Measurements from ENCODE around the gene SLC35F1.

SLC35F1 gene

DNA sequence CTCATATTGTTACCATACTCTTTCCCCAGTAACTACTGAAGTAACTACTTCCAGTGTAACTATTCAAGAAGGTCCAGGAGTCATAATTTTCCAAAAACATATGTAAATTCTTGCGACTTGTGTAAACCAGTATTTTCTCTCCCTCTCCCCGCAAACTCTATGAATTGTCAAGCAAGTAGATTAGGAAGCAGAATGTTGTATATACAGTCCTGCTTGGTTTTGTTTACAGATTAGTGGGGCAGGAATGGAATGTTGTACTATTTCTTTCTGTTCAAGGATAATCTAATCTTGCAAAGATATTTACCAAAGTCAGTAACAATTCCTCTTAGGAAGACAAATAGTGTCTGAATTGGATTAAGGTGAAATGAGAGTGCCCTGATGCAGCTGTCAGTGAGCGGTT is 406.1 kb downstream of the SLC35F1 start:
- no peaks in the 10 kb centered on the region for H3K4me1 Mint-ChIP-seq
- no peaks in the 10 kb centered on the region for H3K27me3 Mint-ChIP-seq
- DNase-seq = no peak
- no peaks in the 10 kb centered on the region for H3K36me3 Mint-ChIP-seq
- CTCF ChIA-PET = no interaction called here
- H3K4me3 Mint-ChIP-seq = no peak overlapping the region
- no peaks in the 10 kb centered on the region for H3K9me3 Mint-ChIP-seq
- H3K27ac Mint-ChIP-seq = no peak overlapping the region

DNA sequence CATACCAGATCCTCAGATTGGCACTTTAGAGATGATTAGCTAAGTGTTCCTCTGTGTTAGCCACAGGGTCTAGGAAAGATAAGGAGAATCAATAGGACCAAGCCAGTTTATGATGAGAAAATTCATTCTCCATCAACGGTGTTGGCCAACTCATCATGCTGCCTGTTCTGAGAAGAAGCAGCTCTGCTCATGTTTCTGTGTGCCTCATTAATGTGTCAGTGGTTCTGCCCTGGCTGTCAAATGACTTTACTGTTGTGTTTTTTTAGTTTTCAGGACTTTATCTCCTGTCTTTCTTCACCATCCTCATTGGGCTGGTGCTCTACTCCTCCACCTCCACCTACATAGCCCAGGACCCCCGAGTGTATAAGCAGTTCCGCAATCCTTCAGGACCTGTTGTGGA is 406.7 kb downstream of the SLC35F1 start:
- H3K27ac Mint-ChIP-seq = no peak overlapping the region
- no peak for DNase-seq
- H3K4me1 Mint-ChIP-seq = no peaks in the 10 kb centered on the region
- no peaks in the 10 kb centered on the region for H3K9me3 Mint-ChIP-seq
- no peak overlapping the region for H3K4me3 Mint-ChIP-seq
- CTCF ChIA-PET = no interaction called here
- H3K27me3 Mint-ChIP-seq = no peaks in the 10 kb centered on the region
- H3K36me3 Mint-ChIP-seq = no peaks in the 10 kb centered on the region

DNA sequence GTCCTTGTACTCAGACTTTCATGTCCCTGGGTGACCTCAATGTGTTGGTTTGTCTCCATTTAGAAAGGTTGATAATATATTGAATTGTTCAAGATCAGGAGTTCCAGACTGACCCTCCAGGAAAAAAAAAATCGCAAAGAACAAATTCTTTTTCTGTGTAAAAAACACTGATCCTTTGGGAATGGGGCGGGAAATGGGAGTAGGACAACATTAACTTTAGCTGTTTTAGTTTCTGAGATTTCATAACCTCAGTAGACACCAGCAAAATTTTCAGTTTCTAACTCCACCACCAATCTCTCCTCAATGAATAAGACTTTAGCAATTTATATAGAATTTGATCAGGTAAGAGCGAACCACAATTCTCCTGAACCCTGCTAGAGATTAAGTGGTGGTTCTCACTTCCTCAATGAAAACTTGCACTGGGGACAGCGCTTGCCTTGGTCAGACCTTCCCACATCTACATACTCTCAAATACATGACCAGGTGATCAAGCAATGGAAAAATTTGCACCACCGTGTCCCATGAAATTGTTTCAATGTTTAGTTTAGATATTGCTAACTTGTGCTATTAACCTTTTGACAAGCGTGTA is 409.8 kb downstream of the SLC35F1 start:
- H3K36me3 Mint-ChIP-seq = no peaks in the 10 kb centered on the region
- H3K27ac Mint-ChIP-seq = no peak overlapping the region
- CTCF ChIA-PET = no interaction called here
- H3K4me3 Mint-ChIP-seq = no peak overlapping the region
- no peaks in the 10 kb centered on the region for H3K4me1 Mint-ChIP-seq
- H3K9me3 Mint-ChIP-seq = no peaks in the 10 kb centered on the region
- peaks cover 4% of the 10 kb centered on the region for H3K27me3 Mint-ChIP-seq
- DNase-seq = no peak

DNA sequence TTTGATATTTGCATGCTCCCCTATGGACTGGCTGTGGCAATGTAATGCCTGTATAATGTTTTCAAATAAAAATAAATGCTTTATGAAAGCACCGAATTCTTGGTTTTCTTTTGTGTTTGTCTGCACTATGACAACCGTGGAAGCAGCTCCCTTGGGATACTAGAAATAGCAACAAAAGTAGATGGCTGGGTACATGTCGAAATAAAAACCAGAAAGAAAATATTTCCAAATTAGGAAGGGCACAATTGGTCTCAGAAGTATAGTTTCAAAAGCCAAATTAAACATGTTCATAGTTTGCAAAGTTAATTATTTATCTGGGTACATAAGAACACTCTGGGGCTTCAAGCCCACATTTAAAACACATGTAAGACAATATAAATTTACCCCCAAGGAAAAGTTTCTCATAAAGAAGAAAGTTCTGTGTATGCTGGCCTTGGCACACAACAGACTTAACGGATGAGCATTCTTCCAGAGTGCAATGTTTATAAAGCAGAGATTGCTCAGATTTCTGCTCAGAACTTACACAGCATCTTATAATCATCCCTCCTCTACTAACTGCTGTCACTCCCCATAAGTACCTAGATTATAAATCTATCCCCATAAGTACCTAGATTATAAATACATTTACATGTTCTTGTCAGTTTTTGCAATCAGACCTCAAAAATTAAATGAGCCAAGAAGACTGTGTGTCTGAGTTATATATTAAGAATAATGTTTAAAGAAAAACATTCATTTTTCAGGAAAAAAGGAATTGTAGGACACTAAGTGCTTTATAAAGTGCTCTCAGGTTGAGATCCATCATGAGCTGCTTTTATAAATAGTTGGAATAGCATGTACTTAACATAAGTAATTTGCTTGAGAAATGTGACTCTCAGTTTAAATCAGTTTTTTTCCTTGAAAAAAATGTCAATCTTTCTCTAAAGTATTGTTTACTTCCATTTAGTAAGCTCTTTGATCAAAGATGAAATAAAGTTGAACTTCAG is 410.8 kb downstream of the SLC35F1 start:
- Mint-ChIP-seq H3K9me3 (no peaks in the 10 kb centered on the region), H3K27ac (no peak overlapping the region), H3K4me1 (no peaks in the 10 kb centered on the region), H3K27me3 (peaks cover 4% of the 10 kb centered on the region), H3K4me3 (no peak overlapping the region), H3K36me3 (no peaks in the 10 kb centered on the region)
- DNase-seq = no peak
- CTCF ChIA-PET = no interaction called here

DNA sequence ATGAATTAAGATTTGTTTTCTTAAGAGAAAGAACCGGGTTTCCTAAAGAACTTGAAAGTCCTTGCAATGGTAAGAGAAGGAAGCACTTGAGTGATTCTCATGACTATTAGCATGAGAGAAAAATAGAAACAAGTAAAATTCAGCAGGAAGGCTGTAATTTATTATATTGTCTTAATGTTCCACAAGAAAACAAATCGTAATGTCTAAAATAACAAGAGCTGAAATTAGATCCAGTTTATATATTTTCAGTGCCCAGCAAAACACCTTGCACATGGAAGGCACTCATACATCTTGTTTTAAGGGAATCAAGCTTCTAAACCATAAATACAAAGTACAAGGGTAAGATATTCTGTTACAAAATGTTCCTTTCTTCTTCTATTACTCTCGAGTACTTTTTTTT is 411.6 kb downstream of the SLC35F1 start:
- Mint-ChIP-seq H3K4me3 (no peak overlapping the region), H3K36me3 (no peaks in the 10 kb centered on the region), H3K9me3 (no peaks in the 10 kb centered on the region), H3K27ac (no peak overlapping the region), H3K4me1 (no peaks in the 10 kb centered on the region), H3K27me3 (peaks cover 4% of the 10 kb centered on the region)
- no peak for DNase-seq
- CTCF ChIA-PET = no interaction called here

DNA sequence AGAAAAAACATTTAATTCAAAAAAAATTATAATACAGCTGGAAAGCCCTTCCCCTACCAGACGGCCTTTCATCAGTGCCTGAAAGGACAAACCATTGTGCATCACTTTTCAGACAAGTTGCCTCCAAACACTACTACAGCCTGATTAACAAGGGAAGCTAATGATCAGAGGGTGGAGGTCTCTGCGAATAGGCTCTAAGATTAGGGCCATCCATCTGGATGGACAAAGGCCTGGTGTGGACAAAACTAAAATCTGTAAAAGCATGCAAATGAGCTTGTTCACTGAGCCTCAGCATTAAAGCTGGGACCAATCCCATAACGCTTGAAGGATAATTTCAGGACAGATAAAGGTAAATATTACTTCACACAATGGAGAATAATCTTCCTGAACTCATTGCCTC is 412.4 kb downstream of the SLC35F1 start:
- Mint-ChIP-seq H3K36me3 (no peaks in the 10 kb centered on the region), H3K27me3 (peaks cover 4% of the 10 kb centered on the region), H3K27ac (no peak overlapping the region), H3K9me3 (no peaks in the 10 kb centered on the region), H3K4me1 (no peaks in the 10 kb centered on the region), H3K4me3 (no peak overlapping the region)
- DNase-seq = no peak
- CTCF ChIA-PET = no interaction called here

DNA sequence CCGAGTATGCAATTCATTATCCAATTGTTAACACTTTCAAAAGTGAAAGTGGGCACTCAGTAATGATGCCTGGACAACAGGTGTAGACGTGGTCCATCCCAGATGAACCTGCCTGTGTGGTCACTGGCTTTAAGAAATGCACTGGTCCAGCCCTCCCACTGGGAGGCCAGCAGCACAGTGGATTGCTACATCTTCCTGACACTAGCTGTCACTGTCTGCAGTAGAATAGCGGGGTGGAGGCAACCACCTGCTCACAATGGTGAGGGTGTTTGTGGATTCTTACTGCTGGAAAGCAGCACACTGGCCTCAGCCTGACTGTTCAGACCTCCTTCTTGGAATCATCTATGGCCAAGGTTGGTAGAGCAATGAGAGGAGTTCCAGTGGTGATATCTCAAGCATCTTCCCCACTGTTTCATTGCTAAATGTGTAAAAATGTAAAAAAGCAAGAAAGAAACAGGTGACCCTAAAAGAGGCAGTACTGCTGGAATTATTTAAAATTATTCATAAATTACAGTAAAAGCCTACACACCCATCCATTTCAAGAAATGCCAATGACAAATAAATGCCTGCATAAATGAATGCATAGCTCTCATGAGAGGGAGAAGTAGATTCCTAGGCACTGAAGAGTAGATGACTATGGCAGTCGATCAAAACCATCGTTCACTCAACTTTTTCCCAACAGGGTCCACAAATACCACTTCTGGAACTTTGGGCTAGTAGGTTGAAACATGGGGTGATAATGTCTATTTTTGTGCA is 413.0 kb downstream of the SLC35F1 start:
- Mint-ChIP-seq H3K36me3 (no peaks in the 10 kb centered on the region), H3K4me3 (no peak overlapping the region), H3K9me3 (no peaks in the 10 kb centered on the region), H3K4me1 (no peaks in the 10 kb centered on the region), H3K27me3 (peaks cover 4% of the 10 kb centered on the region), H3K27ac (no peak overlapping the region)
- no peak for DNase-seq
- CTCF ChIA-PET = no interaction called here

DNA sequence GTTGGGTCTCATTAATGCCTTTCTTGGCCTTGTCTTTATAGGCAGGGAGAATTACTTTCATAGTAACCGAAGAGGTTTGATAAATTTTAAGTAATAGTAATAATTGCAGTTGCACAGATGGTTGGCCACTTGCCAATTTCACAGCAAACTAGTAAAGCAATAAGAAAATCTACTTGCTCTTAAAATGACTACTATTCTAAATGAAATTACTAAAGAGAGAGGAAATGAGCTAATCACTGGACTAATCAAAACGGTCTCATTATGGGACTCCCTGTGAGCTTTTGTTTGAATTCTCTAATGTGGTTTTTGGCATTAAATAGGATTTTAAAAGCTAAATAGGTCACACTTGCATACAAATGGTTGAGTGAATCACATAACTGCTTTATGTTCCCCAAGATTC is 413.6 kb downstream of the SLC35F1 start:
- CTCF ChIA-PET = interaction anchor here (1.1 kb wide), 1 partner anchor 12 kb away, joined by 3 read pairs; no protein-coding TSS in a partner anchor
- DNase-seq = no peak
- no peak overlapping the region for H3K27ac Mint-ChIP-seq
- no peaks in the 10 kb centered on the region for H3K9me3 Mint-ChIP-seq
- H3K36me3 Mint-ChIP-seq = no peaks in the 10 kb centered on the region
- H3K4me3 Mint-ChIP-seq = no peak overlapping the region
- no peaks in the 10 kb centered on the region for H3K4me1 Mint-ChIP-seq
- H3K27me3 Mint-ChIP-seq = peaks cover 4% of the 10 kb centered on the region

DNA sequence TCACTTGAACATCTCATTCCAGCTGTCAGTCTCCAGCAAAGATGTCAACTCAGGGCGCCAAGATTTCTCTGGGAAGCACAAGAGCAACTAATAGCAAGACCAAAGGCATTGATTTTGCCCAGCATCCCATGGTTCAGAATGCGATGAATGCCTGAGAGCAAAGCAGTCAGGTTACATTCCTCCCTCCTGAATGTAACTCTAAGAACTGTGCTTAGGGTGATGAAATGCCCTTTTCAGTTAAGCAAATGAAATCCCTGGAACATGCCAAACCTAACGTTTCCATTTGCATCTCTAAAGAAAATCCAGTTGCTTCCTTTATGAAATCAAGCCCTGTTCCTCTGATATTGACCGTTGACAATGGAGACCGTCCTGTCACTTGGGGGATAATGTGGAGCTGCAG is 417.1 kb downstream of the SLC35F1 start:
- Mint-ChIP-seq H3K27ac (no peak overlapping the region), H3K9me3 (no peaks in the 10 kb centered on the region), H3K4me3 (no peak overlapping the region), H3K36me3 (no peaks in the 10 kb centered on the region), H3K4me1 (no peaks in the 10 kb centered on the region), H3K27me3 (peaks cover 2% of the 10 kb centered on the region)
- no peak for DNase-seq
- CTCF ChIA-PET = interaction anchor here (1.3 kb wide), 1 partner anchor 54 kb away, joined by 3 read pairs; no protein-coding TSS in a partner anchor

DNA sequence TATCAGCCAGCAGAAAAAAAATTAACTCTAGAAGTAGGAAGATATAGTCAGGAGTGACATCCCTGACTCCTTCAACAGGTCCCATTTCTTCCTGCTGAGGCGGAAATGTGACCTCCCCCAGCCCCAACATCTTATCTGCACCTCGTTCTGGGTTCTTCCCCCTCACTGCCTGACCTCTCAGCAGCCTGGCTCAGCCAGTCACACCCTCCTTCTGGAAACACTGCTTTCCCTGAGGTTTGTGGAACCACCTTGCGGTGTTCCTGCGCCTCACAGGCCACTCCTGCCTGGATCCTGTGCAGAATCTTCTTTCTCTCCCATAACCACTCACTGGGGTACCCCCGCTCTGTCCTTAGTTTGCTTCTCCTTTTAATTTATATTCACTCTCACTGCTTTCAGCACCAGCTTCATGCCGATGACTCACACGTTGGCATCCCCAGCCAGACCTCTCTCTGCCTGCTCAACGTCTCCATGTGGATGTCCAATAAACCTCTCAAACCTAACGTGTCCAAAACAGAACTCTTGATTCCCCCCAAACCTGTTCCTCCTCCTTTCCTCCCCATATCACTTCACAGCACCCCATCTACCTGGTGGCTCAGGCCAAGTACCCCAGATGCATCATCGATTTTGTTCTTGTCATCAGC is 418.3 kb downstream of the SLC35F1 start:
- Mint-ChIP-seq H3K27me3 (no peaks in the 10 kb centered on the region), H3K4me1 (no peaks in the 10 kb centered on the region), H3K36me3 (no peaks in the 10 kb centered on the region), H3K9me3 (no peaks in the 10 kb centered on the region), H3K27ac (no peak overlapping the region), H3K4me3 (no peak overlapping the region)
- no peak for DNase-seq
- CTCF ChIA-PET = interaction anchor here (0.6 kb wide), 1 partner anchor 66 kb away, joined by 3 read pairs; no protein-coding TSS in a partner anchor

DNA sequence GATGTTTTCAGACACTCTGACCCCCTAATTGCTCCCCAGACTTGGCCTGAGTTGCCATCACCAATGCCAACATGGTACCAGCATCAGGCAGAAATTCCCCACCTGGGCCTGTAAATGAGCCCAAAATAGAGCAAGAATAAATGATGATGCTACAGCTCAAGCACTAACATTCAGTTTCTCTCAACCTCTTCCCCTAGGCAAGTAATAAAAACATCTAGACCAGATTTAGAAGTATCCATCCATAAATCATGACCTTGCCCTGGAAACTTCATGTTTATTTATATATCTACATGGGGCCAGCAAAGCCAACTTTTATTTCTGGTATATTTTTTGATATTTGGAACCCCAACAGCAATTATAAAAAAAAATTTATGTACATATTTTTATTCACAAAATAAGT is 419.6 kb downstream of the SLC35F1 start:
- Mint-ChIP-seq H3K4me1 (no peaks in the 10 kb centered on the region), H3K36me3 (no peaks in the 10 kb centered on the region), H3K4me3 (no peak overlapping the region), H3K27me3 (no peaks in the 10 kb centered on the region), H3K9me3 (no peaks in the 10 kb centered on the region), H3K27ac (no peak overlapping the region)
- CTCF ChIA-PET = no interaction called here
- no peak for DNase-seq

DNA sequence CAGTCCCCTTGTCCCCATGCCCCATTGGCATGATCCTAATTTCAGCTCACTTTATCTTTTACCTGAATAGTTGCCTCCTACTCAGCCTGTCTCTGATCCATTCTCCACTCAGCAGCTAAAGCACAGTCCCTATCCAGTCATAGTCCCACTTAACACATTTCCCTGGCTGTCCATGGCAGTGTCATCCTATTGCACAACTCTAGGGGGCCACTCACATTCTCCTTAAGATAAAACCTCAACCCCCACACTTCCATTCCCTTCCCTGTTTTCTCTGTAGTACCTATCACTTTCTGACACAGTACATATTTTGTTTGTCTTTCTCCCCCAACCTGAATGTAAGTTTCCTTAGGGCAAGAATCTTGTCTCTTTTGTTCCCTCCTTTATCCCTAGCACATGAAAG is 420.2 kb downstream of the SLC35F1 start:
- no peaks in the 10 kb centered on the region for H3K27me3 Mint-ChIP-seq
- DNase-seq = no peak
- CTCF ChIA-PET = no interaction called here
- no peak overlapping the region for H3K4me3 Mint-ChIP-seq
- no peaks in the 10 kb centered on the region for H3K9me3 Mint-ChIP-seq
- no peaks in the 10 kb centered on the region for H3K36me3 Mint-ChIP-seq
- H3K4me1 Mint-ChIP-seq = no peaks in the 10 kb centered on the region
- no peak overlapping the region for H3K27ac Mint-ChIP-seq

DNA sequence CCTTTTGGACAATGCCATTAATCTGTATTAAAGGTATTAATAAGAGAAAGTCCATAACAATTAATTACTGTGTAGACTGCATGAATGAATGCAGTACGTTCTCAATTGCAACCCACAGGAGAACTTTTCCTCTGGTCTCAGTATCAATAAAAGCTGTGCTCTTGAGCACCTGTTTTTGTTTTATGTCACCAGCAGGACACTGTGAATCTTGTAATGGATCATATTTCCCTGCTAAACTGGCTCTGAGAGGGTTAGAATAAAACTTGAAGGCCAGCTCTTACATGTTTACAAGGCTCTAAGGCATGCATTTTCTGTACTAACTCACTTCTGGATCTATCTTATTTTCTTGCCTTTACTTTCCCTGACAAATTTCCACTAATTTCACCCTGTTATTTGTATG is 426.7 kb downstream of the SLC35F1 start:
- Mint-ChIP-seq H3K4me3 (no peak overlapping the region), H3K9me3 (no peaks in the 10 kb centered on the region), H3K4me1 (no peaks in the 10 kb centered on the region), H3K27ac (no peak overlapping the region), H3K36me3 (no peaks in the 10 kb centered on the region), H3K27me3 (no peaks in the 10 kb centered on the region)
- CTCF ChIA-PET = no interaction called here
- no peak for DNase-seq

DNA sequence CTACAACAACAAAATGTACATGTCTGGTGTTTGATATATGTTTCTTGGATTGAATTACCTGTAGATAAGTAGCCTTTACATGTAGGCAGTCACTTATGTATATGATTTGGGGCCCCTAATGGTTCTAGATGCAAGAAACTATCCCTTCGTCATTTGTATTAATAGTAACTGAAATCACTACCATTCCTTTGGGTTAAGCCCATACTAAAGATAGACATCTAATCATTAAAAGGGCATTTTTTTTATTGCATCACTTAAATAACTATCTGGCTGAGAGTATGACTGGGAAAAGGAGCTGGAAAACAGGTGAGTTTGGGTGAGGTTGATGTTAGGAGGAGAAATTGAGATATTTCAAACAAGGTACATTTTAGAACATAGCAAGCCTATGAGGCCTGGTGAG is 427.6 kb downstream of the SLC35F1 start:
- no peaks in the 10 kb centered on the region for H3K4me1 Mint-ChIP-seq
- no peak overlapping the region for H3K4me3 Mint-ChIP-seq
- H3K9me3 Mint-ChIP-seq = no peaks in the 10 kb centered on the region
- H3K27ac Mint-ChIP-seq = no peak overlapping the region
- CTCF ChIA-PET = no interaction called here
- DNase-seq = no peak
- H3K27me3 Mint-ChIP-seq = no peaks in the 10 kb centered on the region
- H3K36me3 Mint-ChIP-seq = no peaks in the 10 kb centered on the region

Data from activated naive CD4-positive, alpha-beta T cell treated with anti-CD3 and anti-CD28 coated beads, Interleukin-2, amount 10 ng/mL, durations not matched to agents 7 days and 5 days (primary cell).